HepG2 (cell line): ENCODE results near the gene TNNI3. TPM values are rescaled to one million over a fixed set of nuclear protein-coding genes. Genes with fewer than 3 reads are reported as not detected.

Experiments used
- CERS6 ChIP-seq: sonication (generic); formaldehyde crosslinking; IDR thresholded peaks from 2 replicates; pipeline ENCODE4 v1.5.0; 2020; ENCODE audit warnings: missing genetic modification reagents
- ERF ChIP-seq: IDR thresholded peaks from 2 replicates; pipeline ENCODE4 v1.6.1; 2018; ENCODE audit warnings: missing biosample characterization, missing genetic modification reagents
- FOXA3 ChIP-seq: IDR thresholded peaks from 2 replicates; pipeline ENCODE4 v1.6.1; 2016; ENCODE audit warnings: missing genetic modification reagents, missing compliant biosample characterization
- GATA4 ChIP-seq: sonication (generic); IDR thresholded peaks from 2 replicates; pipeline ENCODE4 v1.6.1; 2016; ENCODE audit warnings: antibody characterized with exemption, low read depth, borderline replicate concordance
- GATAD2A ChIP-seq: IDR thresholded peaks from 2 replicates; pipeline ENCODE4 v1.6.1; 2016
- NCOA5 ChIP-seq: sonication (generic); formaldehyde crosslinking; IDR thresholded peaks from 2 replicates; pipeline ENCODE4 v1.4.0; 2020; ENCODE audit warnings: missing genetic modification reagents
- RNF219 ChIP-seq: sonication (generic); formaldehyde crosslinking; IDR thresholded peaks from 2 replicates; pipeline ENCODE4 v1.5.0; 2020; ENCODE audit warnings: mild to moderate bottlenecking, missing genetic modification reagents
- SIN3B ChIP-seq: fragments of 150-350 bp; IDR thresholded peaks from 2 replicates; pipeline ENCODE4 v1.6.1; 2014; ENCODE audit warnings: low read length
- SMAD1 ChIP-seq: sonication (generic); formaldehyde crosslinking; IDR thresholded peaks from 2 replicates; pipeline ENCODE4 v1.4.0; 2020; ENCODE audit warnings: missing genetic modification reagents, low read depth, mild to moderate bottlenecking, borderline replicate concordance
- SOX13 ChIP-seq, 3 experiments: fragments of 450-650 bp in 1 of 3; sonication (generic) in 1 of 3; formaldehyde crosslinking in 1 of 3; IDR thresholded peaks in 2 of 3; conservative IDR thresholded peaks in 1 of 3; 2 replicates each; pipeline versions ENCODE4 v1.5.0 to v1.6.1; 2016 to 2020; ENCODE audit warnings: antibody characterized with exemption in 1 of 3, mild to moderate bottlenecking in 1 of 3, missing compliant biosample characterization in 1 of 3, missing genetic modification reagents in 1 of 3, moderate library complexity in 1 of 3
- SUZ12 ChIP-seq: fragments of 150-350 bp; IDR thresholded peaks from 2 replicates; pipeline ENCODE4 v1.6.1; 2014; ENCODE audit warnings: low read depth, low read length
- TCF12 ChIP-seq, 2 experiments: fragments of 450-650 bp in 1 of 2; sonication (generic) in 1 of 2; formaldehyde crosslinking in 1 of 2; IDR thresholded peaks; 2 replicates each; pipeline versions ENCODE4 v1.6.1 to v1.8.0; 2017 to 2022; ENCODE audit warnings: antibody characterized with exemption in 1 of 2, mild to moderate bottlenecking in 1 of 2, missing genetic modification reagents in 1 of 2, moderate library complexity in 1 of 2
- TRAFD1 ChIP-seq: sonication (generic); formaldehyde crosslinking; IDR thresholded peaks from 2 replicates; pipeline ENCODE4 v1.5.1; 2020; ENCODE audit warnings: missing genetic modification reagents, mild to moderate bottlenecking, borderline replicate concordance
- ZBTB1 ChIP-seq: sonication (generic); formaldehyde crosslinking; IDR thresholded peaks from 2 replicates; pipeline ENCODE4 v1.4.0; 2020; ENCODE audit warnings: missing genetic modification reagents, borderline replicate concordance
- ZBTB7B ChIP-seq: sonication (generic); formaldehyde crosslinking; IDR thresholded peaks from 2 replicates; pipeline ENCODE4 v1.4.0; 2020; ENCODE audit warnings: missing genetic modification reagents
- ZFP1 ChIP-seq: IDR thresholded peaks from 2 replicates; pipeline ENCODE4 v1.6.1; 2016
- ZKSCAN5 ChIP-seq: sonication (generic); formaldehyde crosslinking; IDR thresholded peaks from 2 replicates; pipeline ENCODE4 v1.5.1; 2020; ENCODE audit warnings: mild to moderate bottlenecking, missing genetic modification reagents
- ZNF264 ChIP-seq: sonication (generic); formaldehyde crosslinking; IDR thresholded peaks from 2 replicates; pipeline ENCODE4 v1.4.0; 2020; ENCODE audit warnings: missing genetic modification reagents
- ZNF3 ChIP-seq: IDR thresholded peaks from 2 replicates; pipeline ENCODE4 v1.7.0; 2017; ENCODE audit warnings: inconsistent platforms
- ZNF607 ChIP-seq: sonication (generic); formaldehyde crosslinking; IDR thresholded peaks from 2 replicates; pipeline ENCODE4 v1.5.1; 2020; ENCODE audit warnings: missing genetic modification reagents, mild to moderate bottlenecking, borderline replicate concordance
- ZNF816 ChIP-seq: sonication (generic); formaldehyde crosslinking; IDR thresholded peaks from 2 replicates; pipeline ENCODE4 v1.8.0; 2022; ENCODE audit warnings: missing genetic modification reagents, mild to moderate bottlenecking, borderline replicate concordance
- ZSCAN30 ChIP-seq: sonication (generic); formaldehyde crosslinking; IDR thresholded peaks from 2 replicates; pipeline ENCODE4 v1.5.0; 2020; ENCODE audit warnings: mild to moderate bottlenecking, missing genetic modification reagents
- polyA plus RNA-seq, 8 experiments: library from polyadenylated mRNA; depleted of rRNA in 3 of 8; stranded (reverse) in 7 of 8; unstranded in 1 of 8; fragments of >200 nt; fragmentation: Illumina TruSeq in 4 of 8; extraction: Trizol in 4 of 8; gene quantifications; 2 replicates each; pipeline versions ENCODE4 v1.2.1 to v1.2.3, GENCODE V29; 2011 to 2016; ENCODE audit warnings: low read depth in 4 of 8, missing spikeins in 1 of 8, mixed read lengths in 1 of 8; ENCODE audit not compliant: insufficient read depth in 1 of 8
- total RNA-seq, 5 experiments: library from RNA; depleted of rRNA; stranded (reverse); fragments of >200 nt; fragmentation: Illumina TruSeq; extraction: Trizol; gene quantifications; 2 replicates each; pipeline ENCODE4 v1.2.3, GENCODE V29; 2016; ENCODE audit warnings: low read depth in 1 of 5
- TF ChIP-seq, protein P1 (sequence below): sonication (generic); formaldehyde crosslinking; IDR thresholded peaks from 2 replicates; pipeline ENCODE4 v1.8.0; 2022; ENCODE audit warnings: missing genetic modification reagents, mild to moderate bottlenecking, moderate library complexity, borderline replicate concordance

Gene TNNI3
- total and polyA plus RNA-seq, 2 of the 13 experiments (the other 11 are each of a cell fraction or from before 2014, with no cell fraction given), result 3.5 to 3.7 TPM

DNA sequence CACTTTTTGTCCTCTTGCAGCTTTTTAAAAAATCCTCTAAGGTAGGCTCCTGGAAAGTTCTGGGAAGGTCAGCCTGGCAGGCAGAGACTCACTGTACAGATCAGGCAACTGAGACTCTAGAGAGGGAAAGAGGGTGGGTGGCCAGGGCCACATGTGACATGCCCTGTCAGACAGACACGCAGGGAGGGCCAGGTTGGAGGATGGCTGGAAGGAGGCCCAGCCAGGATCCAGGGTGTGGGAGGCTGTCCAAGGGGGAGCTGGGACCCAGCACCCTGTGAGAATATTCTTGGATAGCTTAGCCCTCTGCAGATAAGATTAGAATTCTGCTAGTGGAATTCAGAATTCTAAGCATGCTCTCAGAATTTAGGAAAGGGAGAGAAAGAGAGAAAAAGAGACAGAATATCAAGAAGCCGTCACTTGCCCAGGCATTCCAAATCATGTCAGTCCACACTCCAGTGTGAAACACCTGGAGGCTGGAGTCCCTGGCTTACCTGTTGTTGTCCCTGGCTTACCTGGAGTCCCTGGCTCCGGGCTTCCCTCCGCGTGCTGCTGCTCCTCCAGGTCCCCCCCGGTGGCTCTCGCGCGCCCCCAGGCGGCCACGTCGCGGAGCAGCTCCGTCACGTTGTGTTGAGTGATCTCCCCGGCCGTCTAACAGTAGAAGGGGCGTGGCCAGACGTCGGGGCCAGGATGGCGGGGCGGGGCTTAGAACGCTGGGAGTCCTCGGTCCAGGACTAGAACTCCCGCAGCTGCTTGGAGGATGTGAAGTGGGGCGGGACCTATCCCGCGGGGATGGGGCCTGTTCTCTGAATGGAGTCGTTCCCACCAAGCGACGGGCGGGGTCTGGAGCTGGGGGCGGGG, 2.8 kb upstream of the TNNI3 start (continued):
- TF ChIP-seq, protein P1, sequence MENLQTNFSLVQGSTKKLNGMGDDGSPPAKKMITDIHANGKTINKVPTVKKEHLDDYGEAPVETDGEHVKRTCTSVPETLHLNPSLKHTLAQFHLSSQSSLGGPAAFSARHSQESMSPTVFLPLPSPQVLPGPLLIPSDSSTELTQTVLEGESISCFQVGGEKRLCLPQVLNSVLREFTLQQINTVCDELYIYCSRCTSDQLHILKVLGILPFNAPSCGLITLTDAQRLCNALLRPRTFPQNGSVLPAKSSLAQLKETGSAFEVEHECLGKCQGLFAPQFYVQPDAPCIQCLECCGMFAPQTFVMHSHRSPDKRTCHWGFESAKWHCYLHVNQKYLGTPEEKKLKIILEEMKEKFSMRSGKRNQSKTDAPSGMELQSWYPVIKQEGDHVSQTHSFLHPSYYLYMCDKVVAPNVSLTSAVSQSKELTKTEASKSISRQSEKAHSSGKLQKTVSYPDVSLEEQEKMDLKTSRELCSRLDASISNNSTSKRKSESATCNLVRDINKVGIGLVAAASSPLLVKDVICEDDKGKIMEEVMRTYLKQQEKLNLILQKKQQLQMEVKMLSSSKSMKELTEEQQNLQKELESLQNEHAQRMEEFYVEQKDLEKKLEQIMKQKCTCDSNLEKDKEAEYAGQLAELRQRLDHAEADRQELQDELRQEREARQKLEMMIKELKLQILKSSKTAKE (CRISPR knock-in tag), result no peak
- TF ChIP-seq SOX13 (IDR thresholded peaks at IDR 0.05) (no peak), SOX13 (CRISPR knock-in tag; conservative IDR thresholded peaks at IDR 0.05 in 1 of 2, IDR thresholded peaks at IDR 0.05 in 1 of 2) (peak in 1 of 2 experiments; percentile 15; a peak in 1 of 4 replicates), GATAD2A (CRISPR knock-in tag) (peak; percentile 47), CERS6 (CRISPR knock-in tag) (no peak), ZBTB1 (CRISPR knock-in tag) (no peak), SUZ12 (no peak), ZBTB7B (CRISPR knock-in tag) (no peak), TCF12 (IDR thresholded peaks at IDR 0.05) (no peak), TCF12 (CRISPR knock-in tag; IDR thresholded peaks at IDR 0.05) (no peak), ZNF264 (CRISPR knock-in tag) (no peak), ZFP1 (no peak), SMAD1 (CRISPR knock-in tag) (no peak), TRAFD1 (CRISPR knock-in tag) (no peak), ZSCAN30 (CRISPR knock-in tag) (no peak), RNF219 (CRISPR knock-in tag) (no peak), ZNF816 (CRISPR knock-in tag) (no peak), ERF (peak; percentile 52; the same call in 1 of the 2 replicates), ZNF607 (no peak), FOXA3 (peak; percentile 16; the same call in 1 of the 2 replicates), GATA4 (no peak), ZNF3 (no peak), ZKSCAN5 (CRISPR knock-in tag) (no peak), NCOA5 (no peak), SIN3B (no peak)
